HCT116 (cell line): ENCODE results near the gene PRRT4. TPM values are rescaled to one million over a fixed set of nuclear protein-coding genes. Genes with fewer than 3 reads are reported as not detected.
A peak's percentile ranks its signal among the peaks of the same experiment; 100 is the strongest.

Experiments
- ATAC-seq: fragments of 200-7000 bp; cut with Tn5 transposase; 2 replicates; pipeline ENCODE4 v1.9.1; 2020; ENCODE audit warnings: mild to moderate bottlenecking, moderate library complexity
- BruUV-seq: library from RNA; stranded (reverse); fragments of 400-500 nt; replicated peaks from 2 replicates; lab custom pipeline; 2021; lab: Mats Ljungman, UMichigan
- CTCF ChIA-PET: fragments of 300-600 bp; sonication (Branson Sonifier 250); formaldehyde crosslinking; loops from one replicate; lab custom pipeline; 2021; ENCODE audit warnings: antibody characterized with exemption; lab: Charles Lee
- POLR2A ChIA-PET: fragments of 300-600, 350-600 bp; sonication (Branson Sonifier 250); formaldehyde crosslinking; loops from one replicate; lab custom pipeline; 2021; ENCODE audit warnings: antibody characterized with exemption; lab: Charles Lee
- RAD21 ChIA-PET, 2 experiments: fragments of 300-600 bp; sonication (Branson Sonifier 250); formaldehyde crosslinking; loops; one replicate each; lab custom pipeline; 2023; ENCODE audit warnings: low total read pairs in 2 of 2; ENCODE audit not compliant: uncharacterized antibody in 2 of 2, unreplicated experiment in 2 of 2, low non-redundant PET in 1 of 2; lab: Charles Lee
- DNase-seq: peaks from one replicate; pipeline ENCODE4 v3.0.0-alpha.2; 2010; ENCODE audit warnings: low read depth, low spot score
- H2AFZ ChIP-seq: fragments of 200-600 bp; shearing (Covaris generic), sonication (generic); 2 replicates; pipeline ENCODE4 v1.6.1; 2017; ENCODE audit warnings: low read depth, mixed run types, mixed read lengths, antibody characterized with exemption, low read length; ENCODE audit not compliant: poor library complexity, severe bottlenecking
- H3K27ac ChIP-seq: 2 replicates; pipeline ENCODE4 v1.5.1; 2012; ENCODE audit warnings: low read depth, low read length
- H3K27me3 ChIP-seq: fragments of 200-600 bp; sonication (generic); 2 replicates; pipeline ENCODE4 v1.6.1; 2016; ENCODE audit warnings: mixed run types, low read length, mixed read lengths; ENCODE audit not compliant: insufficient read depth
- H3K36me3 ChIP-seq, 2 experiments: fragments of 200-500 bp in 1 of 2; fragments of 200-600 bp in 1 of 2; sonication (Bioruptor generic) in 1 of 2; sonication (generic) in 1 of 2; 2 replicates each; pipeline versions ENCODE4 v1.5.1 to v1.6.1; 2014 to 2016; ENCODE audit warnings: low read length in 2 of 2, inconsistent platforms in 1 of 2, mixed read lengths in 1 of 2, mixed run types in 1 of 2; ENCODE audit not compliant: insufficient read depth in 2 of 2, control insufficient read depth in 1 of 2
- H3K4me1 ChIP-seq, 2 experiments: fragments of 200-600 bp in 1 of 2; sonication (generic) in 1 of 2; 2 replicates each; pipeline versions ENCODE4 v1.5.1 to v1.6.1; 2012 to 2017; ENCODE audit warnings: low read length in 2 of 2, inconsistent platforms in 1 of 2, mild to moderate bottlenecking in 1 of 2, mixed read lengths in 1 of 2, mixed run types in 1 of 2, moderate library complexity in 1 of 2; ENCODE audit not compliant: insufficient read depth in 2 of 2, control insufficient read depth in 1 of 2
- H3K4me2 ChIP-seq: fragments of 200-600 bp; sonication (generic); 2 replicates; pipeline ENCODE4 v1.6.1; 2017; ENCODE audit warnings: mixed run types, low read length, mixed read lengths
- H3K4me3 ChIP-seq, 2 experiments: fragments of 200-600 bp in 1 of 2; sonication (generic) in 1 of 2; replicated peaks in 1 of 2; 2 replicates each; pipeline ENCODE4 v1.5.1; 2011 to 2016; ENCODE audit warnings: low read length in 2 of 2, control low read depth in 1 of 2, low read depth in 1 of 2, mild to moderate bottlenecking in 1 of 2, mixed read lengths in 1 of 2, mixed run types in 1 of 2
- H3K79me2 ChIP-seq: fragments of 200-600 bp; sonication (generic); 2 replicates; pipeline ENCODE4 v1.6.1; 2017; ENCODE audit warnings: mild to moderate bottlenecking, mixed run types, low read length, moderate library complexity, mixed read lengths; ENCODE audit not compliant: insufficient read depth
- H3K9ac ChIP-seq: fragments of 200-600 bp; sonication (generic); 2 replicates; pipeline ENCODE4 v1.6.1; 2016; ENCODE audit warnings: low read length, mixed read lengths
- H3K9me2 ChIP-seq: fragments of 200-600 bp; sonication (generic), shearing (Covaris generic); 2 replicates; pipeline ENCODE4 v1.6.1; 2017; ENCODE audit warnings: mixed run types, mild to moderate bottlenecking, moderate library complexity; ENCODE audit not compliant: insufficient read depth
- H3K9me3 ChIP-seq, 2 experiments: fragments of 200-500 bp in 1 of 2; fragments of 200-600 bp in 1 of 2; sonication (Bioruptor generic) in 1 of 2; sonication (generic) in 1 of 2; 2 replicates each; pipeline ENCODE4 v1.6.1; 2014 to 2017; ENCODE audit warnings: low read length in 2 of 2, mixed read lengths in 2 of 2, inconsistent platforms in 1 of 2, low read depth in 1 of 2, mild to moderate bottlenecking in 1 of 2, mixed run types in 1 of 2, moderate library complexity in 1 of 2; ENCODE audit not compliant: control insufficient read depth in 1 of 2, insufficient read depth in 1 of 2
- H4K20me1 ChIP-seq: fragments of 200-600 bp; sonication (generic), shearing (Covaris generic); 2 replicates; pipeline ENCODE4 v1.6.1; 2017; ENCODE audit warnings: mixed run types, mild to moderate bottlenecking, moderate library complexity; ENCODE audit not compliant: insufficient read depth
- ATF3 ChIP-seq: IDR thresholded peaks from 2 replicates; pipeline ENCODE4 v1.6.1; 2012
- CTCF ChIP-seq, 3 experiments: fragments of 200-600 bp in 1 of 3; sonication (generic) in 1 of 3; IDR thresholded peaks in 2 of 3; conservative IDR thresholded peaks in 1 of 3; 2 replicates each; pipeline ENCODE4 v1.5.1; 2012 to 2017; ENCODE audit warnings: low read depth in 2 of 3, low read length in 2 of 3, antibody characterized with exemption in 1 of 3, borderline replicate concordance in 1 of 3, control low read depth in 1 of 3, mild to moderate bottlenecking in 1 of 3, mixed read lengths in 1 of 3, mixed run types in 1 of 3, moderate library complexity in 1 of 3; ENCODE audit not compliant: insufficient read depth in 1 of 3
- EGR1 ChIP-seq: IDR thresholded peaks from 2 replicates; pipeline ENCODE4 v1.6.1; 2012; ENCODE audit warnings: low read depth
- ELF1 ChIP-seq: IDR thresholded peaks from 2 replicates; pipeline ENCODE4 v1.6.1; 2012; ENCODE audit warnings: low read depth, borderline replicate concordance
- FOSL1 ChIP-seq: IDR thresholded peaks from 2 replicates; pipeline ENCODE4 v1.6.1; 2012; ENCODE audit warnings: low read depth
- JUND ChIP-seq: IDR thresholded peaks from 2 replicates; pipeline ENCODE4 v1.6.1; 2012
- MAX ChIP-seq: IDR thresholded peaks from 2 replicates; pipeline ENCODE4 v1.6.1; 2012
- POLR2A ChIP-seq: IDR thresholded peaks from 2 replicates; pipeline ENCODE4 v1.7.0; 2011; ENCODE audit warnings: borderline replicate concordance; ENCODE audit not compliant: insufficient read depth, insufficient read length; ENCODE audit errors: extremely low read depth
- POLR2AphosphoS5 ChIP-seq: IDR thresholded peaks from 2 replicates; pipeline ENCODE4 v1.6.1; 2011; ENCODE audit warnings: mild to moderate bottlenecking, low read depth, low read length, moderate library complexity
- SIN3A ChIP-seq: IDR thresholded peaks from 2 replicates; pipeline ENCODE4 v1.6.1; 2012; ENCODE audit warnings: low read depth
- SP1 ChIP-seq: IDR thresholded peaks from 2 replicates; pipeline ENCODE4 v1.6.1; 2012; ENCODE audit warnings: low read depth
- SRF ChIP-seq: IDR thresholded peaks from 2 replicates; pipeline ENCODE4 v1.6.1; 2012; ENCODE audit warnings: low read depth
- TCF7L2 ChIP-seq: IDR thresholded peaks from 2 replicates; pipeline ENCODE4 v1.7.0; 2011; ENCODE audit warnings: borderline replicate concordance, inconsistent platforms; ENCODE audit not compliant: insufficient read depth, insufficient read length; ENCODE audit errors: extremely low read depth
- ZBTB33 ChIP-seq: IDR thresholded peaks from 2 replicates; pipeline ENCODE4 v1.6.1; 2011; ENCODE audit warnings: mild to moderate bottlenecking, low read length, moderate library complexity; ENCODE audit not compliant: insufficient replicate concordance; ENCODE audit errors: extremely low read depth
- ZNF274 ChIP-seq: fragments of 200-500 bp; sonication (Bioruptor generic); IDR thresholded peaks from 2 replicates; pipeline ENCODE4 v1.6.1; 2014; ENCODE audit warnings: mild to moderate bottlenecking, low read depth, low read length, inconsistent platforms
- intact Hi-C: fragments of 100-400 bp; cut with micrococcal nuclease; formaldehyde crosslinking; loops from 2 replicates; pipeline ENCODE4 v1.10.0; 2022
- total RNA-seq: library from RNA; stranded (reverse); gene quantifications from one replicate; pipeline ENCODE4 v1.2.1, GENCODE V29; 2021; ENCODE audit not compliant: unreplicated experiment

Gene PRRT4
- total RNA-seq, 1 experiment from 2014 or later = 4.0 TPM

- H3K9me3 ChIP-seq = no peaks in the 10 kb centered on the region
- H3K27ac ChIP-seq = no peak overlapping the region
- no peak overlapping the region for H3K4me2 ChIP-seq
- no peaks in the 10 kb centered on the region for H3K79me2 ChIP-seq
- TF ChIP-seq EGR1 (no peak), SRF (no peak), FOSL1 (no peak), POLR2AphosphoS5 (no peak), ELF1 (no peak), MAX (no peak)
- no peak overlapping the region for H3K9ac ChIP-seq
- no peak overlapping the region for H3K4me3 ChIP-seq
- RAD21 ChIA-PET = no interaction called here
- ATAC-seq (peak; percentile 31), DNase-seq (no peak)
- BruUV-seq = no TSS peak
- H3K9me2 ChIP-seq = no peaks in the 10 kb centered on the region
- peaks cover 0 to 7% of the 10 kb centered on the region in 2 experiments; a peak in 1 of 4 replicates for H3K4me1 ChIP-seq
- no peaks in the 10 kb centered on the region for H4K20me1 ChIP-seq
- POLR2A ChIA-PET = no interaction called here
- H3K27me3 ChIP-seq = no peaks in the 10 kb centered on the region
- H2AFZ ChIP-seq = no peak overlapping the region
- CTCF ChIA-PET = interaction anchor here (0.9 to 3.3 kb wide), 11 partner anchors 9 to 81 kb away, joined by 3 to 28 read pairs (median 5); partner anchors contain the start of genes IMPDH1 and RBM28
- no peaks in the 10 kb centered on the region for H3K36me3 ChIP-seq
- intact Hi-C loops = no loop called here
Measured at GRCh38 chr7:128380483-128381106, 19.1 kb upstream of the PRRT4 start.

GRCh38 chr7:128379900-128380479, 18.5 kb upstream of the PRRT4 start:
- no peak overlapping the region for H3K27ac ChIP-seq
- no peak overlapping the region for H3K4me2 ChIP-seq
- no peaks in the 10 kb centered on the region for H3K79me2 ChIP-seq
- ATAC-seq = no peak
- H3K36me3 ChIP-seq = no peaks in the 10 kb centered on the region
- no peaks in the 10 kb centered on the region for H3K27me3 ChIP-seq
- POLR2A ChIA-PET = no interaction called here
- no peaks in the 10 kb centered on the region for H3K9me3 ChIP-seq
- H3K9ac ChIP-seq = no peak overlapping the region
- intact Hi-C loops = no loop called here
- CTCF ChIA-PET = interaction anchor here (1.6 to 3.3 kb wide), 3 partner anchors 22 to 36 kb away, joined by 7 to 28 read pairs (median 9); partner anchors contain the start of gene RBM28
- H3K9me2 ChIP-seq = no peaks in the 10 kb centered on the region
- no TSS peak for BruUV-seq
- no peaks in the 10 kb centered on the region for H4K20me1 ChIP-seq
- no peak overlapping the region for H2AFZ ChIP-seq
- no peak for DNase-seq
- RAD21 ChIA-PET = no interaction called here
- H3K4me3 ChIP-seq = no peak overlapping the region
- peaks cover 0 to 7% of the 10 kb centered on the region in 2 experiments; a peak in 1 of 4 replicates for H3K4me1 ChIP-seq
- TF ChIP-seq ATF3 (no peak), ZBTB33 (no peak), FOSL1 (no peak), JUND (no peak), ZNF274 (no peak), ELF1 (no peak), CTCF (IDR thresholded peaks at IDR 0.05 in 2 of 3, conservative IDR thresholded peaks at IDR 0.05 in 1 of 3; ENCODE audit: borderline replicate concordance in 1 of 3, insufficient read depth in 1 of 3, low read depth in 2 of 3, low read length in 2 of 3) (no peak), TCF7L2 (no peak), POLR2A (no peak), SP1 (no peak), SIN3A (no peak)
